ENCODE measurements around the gene PIK3CD. TPM values are rescaled to one million over a fixed set of nuclear protein-coding genes. Genes with fewer than 3 reads are reported as not detected.

The PIK3CD gene
- total and polyA plus RNA-seq, 11 donors: 1.9 to 18.8 (median 4.0) TPM

DNA sequence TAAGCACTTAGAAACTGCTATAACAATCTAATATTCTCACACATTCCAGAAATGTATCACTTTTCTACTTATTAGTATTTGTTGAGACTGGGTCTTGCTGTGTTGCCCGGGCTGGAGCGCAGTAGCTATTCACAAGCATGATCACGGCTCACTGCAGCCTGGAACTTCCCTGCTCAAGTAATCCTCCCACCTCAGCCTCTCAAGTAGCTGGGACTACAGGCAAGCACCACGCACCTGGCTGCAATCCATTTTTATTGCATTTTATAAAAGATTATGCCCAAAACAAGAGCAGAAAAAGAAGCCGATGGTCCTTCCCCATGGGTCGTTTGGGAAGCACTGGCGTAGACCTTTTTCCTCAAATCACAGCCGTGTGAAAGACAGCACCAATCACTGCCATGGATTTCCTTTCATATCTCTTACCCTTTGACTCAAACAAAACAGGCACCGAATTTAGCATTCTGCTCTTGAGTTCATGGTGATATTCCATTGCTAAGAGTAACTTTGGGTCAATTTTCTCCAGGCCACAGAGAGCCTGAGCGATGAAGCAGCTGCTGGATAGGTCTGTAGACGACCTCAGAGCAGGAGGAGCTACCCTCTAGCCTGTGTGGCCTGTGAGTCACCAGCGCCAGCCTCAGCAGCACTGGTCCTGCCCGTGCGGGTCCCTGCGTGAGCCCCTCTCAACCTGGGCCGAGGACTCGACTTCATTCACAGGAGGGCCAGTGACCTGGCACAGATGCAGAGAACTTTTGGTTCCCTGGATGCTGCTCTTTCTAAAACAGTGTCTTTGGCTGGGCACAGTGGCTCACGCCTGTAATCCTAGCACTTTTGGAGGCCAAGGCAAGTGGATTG, 80.8 kb downstream of the PIK3CD start:
- TF ChIP-seq, protein P1, sequence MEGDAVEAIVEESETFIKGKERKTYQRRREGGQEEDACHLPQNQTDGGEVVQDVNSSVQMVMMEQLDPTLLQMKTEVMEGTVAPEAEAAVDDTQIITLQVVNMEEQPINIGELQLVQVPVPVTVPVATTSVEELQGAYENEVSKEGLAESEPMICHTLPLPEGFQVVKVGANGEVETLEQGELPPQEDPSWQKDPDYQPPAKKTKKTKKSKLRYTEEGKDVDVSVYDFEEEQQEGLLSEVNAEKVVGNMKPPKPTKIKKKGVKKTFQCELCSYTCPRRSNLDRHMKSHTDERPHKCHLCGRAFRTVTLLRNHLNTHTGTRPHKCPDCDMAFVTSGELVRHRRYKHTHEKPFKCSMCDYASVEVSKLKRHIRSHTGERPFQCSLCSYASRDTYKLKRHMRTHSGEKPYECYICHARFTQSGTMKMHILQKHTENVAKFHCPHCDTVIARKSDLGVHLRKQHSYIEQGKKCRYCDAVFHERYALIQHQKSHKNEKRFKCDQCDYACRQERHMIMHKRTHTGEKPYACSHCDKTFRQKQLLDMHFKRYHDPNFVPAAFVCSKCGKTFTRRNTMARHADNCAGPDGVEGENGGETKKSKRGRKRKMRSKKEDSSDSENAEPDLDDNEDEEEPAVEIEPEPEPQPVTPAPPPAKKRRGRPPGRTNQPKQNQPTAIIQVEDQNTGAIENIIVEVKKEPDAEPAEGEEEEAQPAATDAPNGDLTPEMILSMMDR (IDR thresholded peaks at IDR 0.05): no peak
- TF ChIP-seq POLR2A (IDR thresholded peaks at IDR 0.05): no peak
- H3K27me3 ChIP-seq: no peaks in the 10 kb centered on the region
- H3K9me3 ChIP-seq: no peaks in the 10 kb centered on the region
- no peak overlapping the region for H3K27ac ChIP-seq
- DNase-seq: peak in 1 of 5 donors; percentile 13
- intact Hi-C loops (cut with DNase I): no loop called here
- no peak overlapping the region for H3K4me3 ChIP-seq
- no peak for ATAC-seq
- peaks cover 0 to 12% (median 0%) of the 10 kb centered on the region in 12 donors for H3K4me1 ChIP-seq
- H3K36me3 ChIP-seq: peaks cover 0 to 100% (median 97%) of the 10 kb centered on the region in 9 donors
- WGBS, 4 donors: 89 to 96% (median 93%) methylated on average over 18 of the region's 18 CpGs

DNA sequence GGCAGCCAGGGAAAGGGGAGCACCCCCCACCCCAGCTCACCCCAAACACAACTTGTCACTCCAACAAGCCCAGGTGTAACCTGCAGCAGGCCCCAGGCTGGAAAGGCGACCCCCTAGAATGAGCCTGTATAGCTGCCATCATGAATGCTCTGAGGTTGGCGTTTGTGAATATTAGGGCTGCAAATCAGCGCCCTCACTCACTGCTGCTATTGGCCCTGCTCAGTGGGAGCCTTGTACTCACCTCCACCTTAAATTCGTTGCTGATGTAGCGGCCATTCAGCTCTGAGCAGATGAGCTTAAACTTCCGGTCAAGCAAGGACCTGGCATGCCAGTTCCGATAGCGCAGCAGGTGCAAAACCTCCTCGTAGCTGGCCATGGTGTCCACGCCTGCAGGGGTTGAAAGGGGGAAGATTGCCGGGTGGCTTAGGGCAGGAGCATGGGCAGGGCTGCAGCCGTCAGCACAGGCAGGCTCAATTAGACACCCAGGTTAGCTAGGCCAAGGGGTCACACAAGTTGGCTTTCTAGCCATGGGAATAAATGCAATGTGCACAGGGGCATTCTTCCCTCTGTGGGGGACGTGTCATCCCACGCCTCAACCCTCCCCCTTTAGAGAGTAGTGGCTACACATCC, 81.7 kb downstream of the PIK3CD start:
- peaks cover 0 to 100% (median 99%) of the 10 kb centered on the region in 9 donors for H3K36me3 ChIP-seq
- ATAC-seq: no peak
- H3K27ac ChIP-seq: no peak overlapping the region
- H3K4me1 ChIP-seq: peaks cover 0 to 12% (median 0%) of the 10 kb centered on the region in 12 donors
- TF ChIP-seq, protein P1 (IDR thresholded peaks at IDR 0.05): no peak
- TF ChIP-seq POLR2A (IDR thresholded peaks at IDR 0.05): no peak
- H3K27me3 ChIP-seq: no peaks in the 10 kb centered on the region
- no peaks in the 10 kb centered on the region for H3K9me3 ChIP-seq
- WGBS, 4 donors: 97 to 98% (median 98%) methylated on average over 9 to 14 of the region's 14 CpGs
- no peak for DNase-seq
- intact Hi-C loops (cut with DNase I): no loop called here
- no peak overlapping the region for H3K4me3 ChIP-seq

DNA sequence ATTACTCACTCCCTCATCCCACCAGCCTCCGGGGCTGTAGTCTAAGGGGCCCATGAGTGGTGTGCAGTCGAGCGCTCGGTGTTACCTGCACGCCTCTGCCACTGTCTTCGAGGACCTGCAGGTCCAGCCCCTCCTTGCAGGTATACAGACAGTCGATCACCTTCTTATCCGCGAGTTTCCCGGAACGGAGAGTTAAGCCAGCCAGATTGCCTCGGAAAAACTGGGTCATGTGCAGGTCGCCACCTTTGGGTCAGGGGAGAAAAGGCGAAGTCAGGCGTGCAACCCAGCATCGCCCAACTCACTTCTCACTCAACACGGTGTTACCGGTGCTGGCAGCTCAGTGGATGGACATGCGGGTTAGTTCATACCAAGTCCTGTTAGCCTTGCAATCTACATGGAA, 84.3 kb downstream of the PIK3CD start:
- intact Hi-C loops (cut with DNase I): no loop called here
- 94 to 95% (median 94%) methylated on average over 17 to 19 of the region's 19 CpGs for WGBS, 4 donors

More for the DNA sequence above, 84.3 kb downstream of the PIK3CD start:
- DNase-seq (no peak), ATAC-seq (no peak)
- TF ChIP-seq, protein P1 (IDR thresholded peaks at IDR 0.05): no peak
- no peak for TF ChIP-seq POLR2A (IDR thresholded peaks at IDR 0.05)
- Histone ChIP-seq H3K27me3 (no peaks in the 10 kb centered on the region), H3K4me1 (peaks cover 0 to 7% (median 0%) of the 10 kb centered on the region in 12 donors), H3K4me3 (no peak overlapping the region), H3K27ac (no peak overlapping the region), H3K9me3 (no peaks in the 10 kb centered on the region), H3K36me3 (peaks cover 0 to 100% (median 98%) of the 10 kb centered on the region in 9 donors)
